GM20000 (cell line): Measurements from ENCODE around the gene PTPRN2.

Experiments
- DNase-seq: peaks from one replicate; pipeline ENCODE4 v3.0.0; 2012; ENCODE audit warnings: low spot score
- TF ChIP-seq, protein P1 (sequence below): IDR thresholded peaks from 2 replicates; pipeline ENCODE4 v1.5.1; 2012; ENCODE audit warnings: mild to moderate bottlenecking, control low read depth; ENCODE audit errors: extremely low read depth, missing control alignments

Gene PTPRN2

DNA sequence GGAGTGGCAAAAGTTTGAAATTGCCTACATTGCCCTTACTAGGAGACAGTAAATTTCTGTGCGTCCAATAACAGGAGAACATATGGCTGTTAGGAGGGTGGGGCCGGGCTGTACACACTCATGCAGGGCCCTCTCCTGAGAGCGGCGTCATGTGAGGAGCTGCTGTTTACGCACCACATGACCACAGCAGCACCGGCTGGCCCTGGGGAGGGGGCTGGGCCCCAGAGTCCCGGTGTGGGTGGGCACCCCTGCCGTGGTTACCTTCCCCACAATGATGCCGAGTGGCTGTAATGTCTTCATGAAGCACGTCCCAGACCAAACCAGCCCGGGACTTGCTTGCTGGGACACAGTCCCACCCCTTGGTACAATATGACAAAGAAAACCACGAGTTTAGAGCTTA is 942.1 kb downstream of the PTPRN2 start:
- DNase-seq, result no peak
- TF ChIP-seq, protein P1, sequence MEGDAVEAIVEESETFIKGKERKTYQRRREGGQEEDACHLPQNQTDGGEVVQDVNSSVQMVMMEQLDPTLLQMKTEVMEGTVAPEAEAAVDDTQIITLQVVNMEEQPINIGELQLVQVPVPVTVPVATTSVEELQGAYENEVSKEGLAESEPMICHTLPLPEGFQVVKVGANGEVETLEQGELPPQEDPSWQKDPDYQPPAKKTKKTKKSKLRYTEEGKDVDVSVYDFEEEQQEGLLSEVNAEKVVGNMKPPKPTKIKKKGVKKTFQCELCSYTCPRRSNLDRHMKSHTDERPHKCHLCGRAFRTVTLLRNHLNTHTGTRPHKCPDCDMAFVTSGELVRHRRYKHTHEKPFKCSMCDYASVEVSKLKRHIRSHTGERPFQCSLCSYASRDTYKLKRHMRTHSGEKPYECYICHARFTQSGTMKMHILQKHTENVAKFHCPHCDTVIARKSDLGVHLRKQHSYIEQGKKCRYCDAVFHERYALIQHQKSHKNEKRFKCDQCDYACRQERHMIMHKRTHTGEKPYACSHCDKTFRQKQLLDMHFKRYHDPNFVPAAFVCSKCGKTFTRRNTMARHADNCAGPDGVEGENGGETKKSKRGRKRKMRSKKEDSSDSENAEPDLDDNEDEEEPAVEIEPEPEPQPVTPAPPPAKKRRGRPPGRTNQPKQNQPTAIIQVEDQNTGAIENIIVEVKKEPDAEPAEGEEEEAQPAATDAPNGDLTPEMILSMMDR, result no peak

DNA sequence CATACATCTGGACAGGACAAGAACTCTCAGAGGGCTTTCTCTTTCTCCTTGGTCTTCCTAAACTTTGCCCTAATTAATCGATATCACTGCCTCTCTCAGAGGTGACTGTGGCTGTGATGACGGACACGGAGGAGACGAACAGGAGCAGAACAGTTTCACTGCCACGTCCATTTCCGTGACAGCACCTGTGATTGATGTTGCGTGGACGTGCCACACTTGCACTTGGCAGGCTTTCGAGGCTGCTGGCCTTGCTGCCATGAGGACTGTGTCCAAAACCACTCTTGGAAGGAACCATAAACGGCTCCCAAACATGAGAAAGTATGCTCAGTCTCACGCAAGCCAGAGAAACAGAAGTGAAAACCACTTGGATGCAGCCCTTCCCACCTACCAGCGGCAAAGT is 942.7 kb downstream of the PTPRN2 start:
- TF ChIP-seq, protein P1, result no peak
- no peak for DNase-seq

DNA sequence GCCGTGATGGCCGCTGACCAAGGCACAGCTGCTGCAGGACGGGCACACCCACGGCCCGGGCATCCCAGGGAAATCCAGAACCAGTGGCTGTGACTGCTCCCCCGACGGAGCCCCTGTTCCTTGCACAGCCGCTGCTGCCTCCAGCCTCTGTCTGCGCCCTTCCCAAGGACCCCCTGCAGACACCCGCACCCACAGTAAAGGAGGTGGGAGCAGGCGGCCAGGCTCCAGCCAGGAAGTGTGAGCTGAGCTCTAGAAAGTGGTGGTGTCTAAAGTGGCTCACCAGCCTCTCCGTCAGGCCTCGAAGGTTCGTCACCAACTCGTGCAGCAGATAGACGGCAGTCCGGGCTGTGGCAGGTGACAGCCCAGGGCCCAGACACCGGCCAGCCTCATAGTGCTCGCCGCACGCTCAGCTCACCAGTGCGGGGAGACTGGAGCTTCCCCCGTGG is 944.1 kb downstream of the PTPRN2 start:
- TF ChIP-seq, protein P1, result no peak
- no peak for DNase-seq

DNA sequence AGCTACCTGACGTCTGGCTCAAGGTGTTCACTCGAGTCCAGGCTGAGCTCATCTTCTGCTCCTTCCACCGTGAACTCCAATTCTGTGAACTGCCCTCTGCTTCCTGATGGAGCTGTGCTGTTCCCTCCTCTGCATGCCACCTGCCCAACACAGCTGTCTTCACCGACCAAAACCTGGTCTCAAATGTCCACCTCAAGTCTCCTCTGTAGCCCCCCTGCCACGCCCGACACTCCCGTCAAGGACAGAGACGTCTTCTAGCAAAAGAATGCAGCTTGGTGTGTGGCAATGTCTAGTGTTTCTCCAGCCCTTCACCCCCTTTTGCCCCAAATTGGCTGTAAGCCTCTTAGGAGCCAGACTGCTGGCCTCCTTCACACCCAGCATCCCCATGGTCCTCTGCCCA is 945.8 kb downstream of the PTPRN2 start:
- TF ChIP-seq, protein P1, result no peak

GRCh38 chr7:157640144-157640543 is 947.5 kb downstream of the PTPRN2 start:
- no peak for DNase-seq
- TF ChIP-seq, protein P1, result no peak

More for the DNA sequence above, 945.8 kb downstream of the PTPRN2 start:
- DNase-seq, result no peak

DNA sequence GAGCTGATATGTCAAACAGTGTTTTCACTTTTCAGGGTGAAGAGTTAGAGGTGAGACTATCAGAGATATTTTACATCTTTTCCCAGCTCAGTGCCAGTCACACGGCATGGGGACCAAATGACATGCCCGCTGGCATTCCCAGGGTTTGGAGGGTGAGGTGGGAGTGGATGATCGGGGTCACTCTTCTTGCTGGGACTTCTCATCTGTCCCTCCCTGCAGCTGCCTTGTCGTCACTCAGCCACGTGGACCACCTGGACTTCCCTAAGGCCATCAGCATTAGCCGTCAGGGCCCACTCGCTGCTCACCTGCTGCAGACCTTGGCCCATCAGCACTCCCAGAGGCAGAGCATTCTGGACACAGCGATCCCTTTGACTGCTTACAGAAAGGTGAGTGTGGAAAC is 949.1 kb downstream of the PTPRN2 start:
- DNase-seq, result no peak
- TF ChIP-seq, protein P1, result no peak

- TF ChIP-seq, protein P1, result no peak
- DNase-seq, result no peak
Observed at GRCh38 chr7:157637216-157637949, 950.2 kb downstream of the PTPRN2 start.
